Neural cell (in vitro differentiated cells): ENCODE results near the gene RNF217. TPM values are rescaled to one million over a fixed set of nuclear protein-coding genes. Genes with fewer than 3 reads are reported as not detected.

Source experiments
- H2AFZ ChIP-seq: fragments of 200-600, 300-800 bp; sonication (generic), shearing (Covaris generic); 2 replicates; pipeline ENCODE4 v1.6.0; 2014; ENCODE audit warnings: low read depth, mild to moderate bottlenecking, antibody characterized with exemption, low read length, moderate library complexity
- H3F3A ChIP-seq: fragments of 200-600 bp; shearing (Covaris generic); 2 replicates; pipeline ENCODE4 v1.6.1; 2016; ENCODE audit warnings: mild to moderate bottlenecking, moderate library complexity, mixed read lengths, antibody characterized with exemption, low read length; ENCODE audit not compliant: insufficient read depth, poor library complexity, severe bottlenecking
- H3K27ac ChIP-seq: fragments of 200-600, 300-800 bp; sonication (generic), shearing (Covaris generic); 2 replicates; pipeline ENCODE4 v1.5.1; 2014; ENCODE audit warnings: mild to moderate bottlenecking, low read length, moderate library complexity
- H3K27me3 ChIP-seq: fragments of 300-800, 200-600 bp; sonication (generic), shearing (Covaris generic); 2 replicates; pipeline ENCODE4 v1.6.0; 2014; ENCODE audit warnings: mild to moderate bottlenecking, low read depth, low read length, moderate library complexity; ENCODE audit not compliant: insufficient read depth
- H3K36me3 ChIP-seq: fragments of 300-800, 200-600 bp; sonication (generic), shearing (Covaris generic); 2 replicates; pipeline ENCODE4 v1.5.1; 2014; ENCODE audit warnings: mild to moderate bottlenecking, antibody characterized with exemption, low read length, moderate library complexity; ENCODE audit not compliant: insufficient read depth
- H3K4me2 ChIP-seq: fragments of 300-800, 200-600 bp; sonication (generic), shearing (Covaris generic); 2 replicates; pipeline ENCODE4 v1.6.0; 2014; ENCODE audit warnings: mild to moderate bottlenecking, low read length
- H3K4me3 ChIP-seq: fragments of 300-800, 200-600 bp; sonication (generic), shearing (Covaris generic); 2 replicates; pipeline ENCODE4 v1.5.1; 2014; ENCODE audit warnings: mild to moderate bottlenecking, low read length, moderate library complexity
- H3K79me2 ChIP-seq: fragments of 200-600 bp; shearing (Covaris generic); replicated peaks from 2 replicates; pipeline ENCODE4 v1.6.0; 2014; ENCODE audit warnings: mild to moderate bottlenecking, low read length, moderate library complexity; ENCODE audit not compliant: insufficient read depth
- H3K9ac ChIP-seq: fragments of 300-800, 200-600 bp; sonication (generic), shearing (Covaris generic); 2 replicates; pipeline ENCODE4 v1.6.1; 2016; ENCODE audit warnings: mild to moderate bottlenecking, low read length, mixed read lengths
- H3K9me2 ChIP-seq: fragments of 200-600 bp; shearing (Covaris generic); 2 replicates; pipeline ENCODE4 v1.6.1; 2016; ENCODE audit warnings: mild to moderate bottlenecking, low read length, mixed read lengths; ENCODE audit not compliant: insufficient read depth
- H3K9me3 ChIP-seq: fragments of 200-600, 300-800 bp; sonication (generic), shearing (Covaris generic); 2 replicates; pipeline ENCODE4 v1.6.1; 2016; ENCODE audit warnings: mild to moderate bottlenecking, mixed run types, low read length, moderate library complexity, mixed read lengths
- H4K20me1 ChIP-seq: fragments of 200-600 bp; shearing (Covaris generic); 2 replicates; pipeline ENCODE4 v1.6.1; 2016; ENCODE audit warnings: mild to moderate bottlenecking, mixed run types; ENCODE audit not compliant: insufficient read depth
- CTCF ChIP-seq: fragments of 450-650 bp; IDR thresholded peaks from 2 replicates; pipeline ENCODE4 v1.5.1; 2014; ENCODE audit warnings: antibody characterized with exemption, mild to moderate bottlenecking, moderate library complexity; ENCODE audit not compliant: poor library complexity, severe bottlenecking
- EP300 ChIP-seq: fragments of 450-650 bp; conservative IDR thresholded peaks from 2 replicates; pipeline ENCODE4 v1.6.1; 2014; ENCODE audit warnings: antibody characterized with exemption, mild to moderate bottlenecking, moderate library complexity; ENCODE audit not compliant: poor library complexity, severe bottlenecking
- EZH2 ChIP-seq: fragments of 200-600, 300-800 bp; shearing (Covaris generic), sonication (generic); IDR thresholded peaks from 2 replicates; pipeline ENCODE4 v1.6.1; 2014; ENCODE audit warnings: antibody characterized with exemption, low read length, borderline replicate concordance, mild to moderate bottlenecking; ENCODE audit not compliant: insufficient read depth, poor library complexity, severe bottlenecking
- MXI1 ChIP-seq: fragments of 450-650 bp; conservative IDR thresholded peaks from 2 replicates; pipeline ENCODE4 v1.6.1; 2014; ENCODE audit warnings: antibody characterized with exemption, mild to moderate bottlenecking; ENCODE audit not compliant: poor library complexity, severe bottlenecking
- POLR2AphosphoS5 ChIP-seq: IDR thresholded peaks from 2 replicates; pipeline ENCODE4 v1.6.1; 2012
- RAD21 ChIP-seq: fragments of 450-650 bp; conservative IDR thresholded peaks from 2 replicates; pipeline ENCODE4 v1.6.1; 2014; ENCODE audit warnings: antibody characterized with exemption, mild to moderate bottlenecking, moderate library complexity
- REST ChIP-seq: IDR thresholded peaks from 2 replicates; pipeline ENCODE4 v1.6.1; 2012; ENCODE audit warnings: borderline replicate concordance
- SMC3 ChIP-seq: fragments of 450-650 bp; conservative IDR thresholded peaks from 2 replicates; pipeline ENCODE4 v1.6.1; 2014; ENCODE audit warnings: antibody characterized with exemption, mild to moderate bottlenecking, moderate library complexity; ENCODE audit not compliant: poor library complexity
- TAF1 ChIP-seq: IDR thresholded peaks from 2 replicates; pipeline ENCODE4 v1.6.1; 2012; ENCODE audit warnings: low read depth
- polyA plus RNA-seq: library from polyadenylated mRNA; depleted of rRNA; stranded (reverse); fragments of >200 nt; gene quantifications from 2 replicates; pipeline ENCODE4 v1.2.3, GENCODE V29; 2014

Gene RNF217
- polyA plus RNA-seq, 1 donor from 2014 or later: 10.2 TPM

DNA sequence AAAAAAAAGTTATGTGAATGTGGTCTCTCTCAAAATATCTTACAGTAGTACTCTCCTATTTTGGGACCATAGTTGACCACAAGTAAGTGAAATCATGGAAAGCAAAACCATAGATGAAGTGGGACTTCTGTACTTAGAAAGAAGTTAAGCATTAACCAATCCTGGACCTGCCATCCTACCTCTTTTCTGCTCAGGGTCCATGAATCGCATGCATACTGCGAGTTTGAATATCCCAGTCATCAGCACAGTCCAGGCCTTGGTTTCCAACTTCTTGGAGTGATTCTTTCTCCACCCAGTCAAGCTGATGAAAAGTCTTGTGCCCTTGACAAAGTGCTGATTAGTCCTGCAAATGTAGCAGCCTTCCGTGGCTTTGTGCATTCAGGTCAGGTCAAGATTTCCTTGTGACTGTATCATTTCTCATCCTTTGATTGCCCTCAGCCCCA lies 46.0 kb downstream of the RNF217 start:
- no peaks in the 10 kb centered on the region for H3K27me3 ChIP-seq
- H3K79me2 ChIP-seq: no peaks in the 10 kb centered on the region
- no peak overlapping the region for H3K4me2 ChIP-seq
- H3K9me3 ChIP-seq: no peaks in the 10 kb centered on the region
- H3K36me3 ChIP-seq: no peaks in the 10 kb centered on the region
- H3K9me2 ChIP-seq: no peaks in the 10 kb centered on the region
- no peak overlapping the region for H2AFZ ChIP-seq
- TF ChIP-seq EZH2: no peak
- TF ChIP-seq REST: no peak
- no peak for TF ChIP-seq SMC3
- TF ChIP-seq CTCF: no peak
- no peak for TF ChIP-seq RAD21
- TF ChIP-seq POLR2AphosphoS5: no peak
- TF ChIP-seq MXI1: no peak
- TF ChIP-seq EP300: no peak
- TF ChIP-seq TAF1: no peak
- no peak overlapping the region for H3K4me3 ChIP-seq
- H3K27ac ChIP-seq: no peak overlapping the region
- H4K20me1 ChIP-seq: no peaks in the 10 kb centered on the region
- H3F3A ChIP-seq: no peaks in the 10 kb centered on the region
- H3K9ac ChIP-seq: no peak overlapping the region

DNA sequence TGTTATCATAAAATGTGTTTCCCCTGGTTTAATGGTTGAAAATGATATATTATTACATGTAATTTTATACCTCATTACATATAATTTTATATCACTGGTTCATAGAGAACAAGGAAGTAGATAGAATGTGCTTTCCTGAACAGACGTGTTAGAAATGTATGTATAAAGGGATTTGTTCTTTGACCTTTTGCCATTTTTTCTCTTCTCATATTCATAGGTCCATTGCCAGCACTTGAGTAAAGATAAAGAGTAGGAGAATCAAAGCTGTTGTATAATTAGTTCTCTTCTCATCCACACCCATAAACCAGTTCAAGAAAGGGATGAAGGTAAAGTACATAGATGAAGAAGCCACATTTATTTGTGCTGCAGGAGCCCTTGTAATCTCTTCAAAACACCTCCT lies 46.7 kb downstream of the RNF217 start:
- Histone ChIP-seq H3K4me2 (no peak overlapping the region), H3K79me2 (no peaks in the 10 kb centered on the region), H3K27ac (no peak overlapping the region), H3K4me3 (no peak overlapping the region), H2AFZ (no peak overlapping the region), H3K9ac (no peak overlapping the region), H3K9me3 (no peaks in the 10 kb centered on the region), H3K36me3 (no peaks in the 10 kb centered on the region), H3K27me3 (no peaks in the 10 kb centered on the region), H3F3A (no peaks in the 10 kb centered on the region), H4K20me1 (no peaks in the 10 kb centered on the region), H3K9me2 (no peaks in the 10 kb centered on the region)
- TF ChIP-seq POLR2AphosphoS5 (no peak), TAF1 (no peak), EP300 (no peak), RAD21 (no peak), EZH2 (no peak), SMC3 (no peak), MXI1 (no peak), CTCF (no peak), REST (no peak)
